Left lung (tissue), 10 donors: Measurements from ENCODE around the gene POLR2I. TPM values are rescaled to one million over a fixed set of nuclear protein-coding genes. Genes with fewer than 3 reads are reported as not detected.

Experiments used
- ATAC-seq: fragments of 200-7000 bp; cut with Tn5 transposase; one replicate; pipeline ENCODE4 v1.9.1; 2020; ENCODE audit warnings: moderate library complexity
- DNase-seq, 4 donors: peaks; one replicate each; pipeline ENCODE4 v3.0.0-alpha.2; 2013 to 2020
- H3K27ac ChIP-seq, 2 donors: fragments of 200-600 bp; sonication (generic) in 1 of 2; one replicate each; pipeline versions ENCODE4 v1.5.0 to v1.8.0; 2020 to 2021
- H3K27me3 ChIP-seq, 2 donors: fragments of 200-600 bp; sonication (generic) in 1 of 2; one replicate each; pipeline versions ENCODE4 v1.5.0 to v1.8.0; 2020 to 2021
- H3K36me3 ChIP-seq, 2 donors: fragments of 200-600 bp; sonication (generic) in 1 of 2; one replicate each; pipeline versions ENCODE4 v1.5.0 to v1.8.0; 2020 to 2021
- H3K4me1 ChIP-seq, 2 donors: fragments of 200-600 bp; one replicate each; pipeline ENCODE4 v1.8.0; 2021
- H3K4me3 ChIP-seq, 2 donors: fragments of 200-600 bp; sonication (generic) in 1 of 2; one replicate each; pipeline versions ENCODE4 v1.5.0 to v1.8.0; 2020 to 2021; ENCODE audit warnings: mild to moderate bottlenecking in 1 of 2
- H3K9me3 ChIP-seq, 2 donors: fragments of 200-600 bp; sonication (generic) in 1 of 2; one replicate each; pipeline versions ENCODE4 v1.5.0 to v1.8.0; 2020 to 2021
- CTCF ChIP-seq, 2 donors: fragments of 200-600 bp; sonication (generic) in 1 of 2; IDR thresholded peaks; one replicate each; pipeline versions ENCODE4 v1.5.0 to v1.8.0; 2021; ENCODE audit warnings: antibody characterized with exemption in 2 of 2
- intact Hi-C, 2 donors: fragments of 100-400 bp; cut with DNase I; formaldehyde crosslinking; loops; one replicate each; pipeline versions ENCODE4 v1.11.2 to v1.14.2; 2022
- polyA plus RNA-seq, 6 donors: library from polyadenylated mRNA; unstranded; fragments of 120-200 nt; gene quantifications; one replicate each; pipeline ENCODE4 v1.2.1, GENCODE V29; 2013; ENCODE audit not compliant: insufficient read length in 6 of 6
- total RNA-seq, 2 donors: library from RNA; stranded (reverse); fragmentation: NEBNext Ultra II Directional; extraction: Animal tissue kit (Norgen Biotek cat#: 25700); gene quantifications; one replicate each; pipeline ENCODE4 v1.2.1, GENCODE V29; 2021
- donor health status: DM: no; HTN: yes; CAD: no.
- donor health status: DM: no; HTN: no; CAD: no.

Gene POLR2I
- total and polyA plus RNA-seq, 8 donors = 35.8 to 52.4 (median 45.7) TPM

GRCh38 chr19:36106991-36107390, 7.7 kb downstream of the POLR2I start:
- no peaks in the 10 kb centered on the region for H3K9me3 ChIP-seq
- H3K4me1 ChIP-seq = no peaks in the 10 kb centered on the region
- peaks cover 0 to 62% of the 10 kb centered on the region in 2 donors for H3K36me3 ChIP-seq
- no peak for TF ChIP-seq CTCF (IDR thresholded peaks at IDR 0.05)
- no peaks in the 10 kb centered on the region for H3K27me3 ChIP-seq
- no peak overlapping the region for H3K4me3 ChIP-seq
- no peak for ATAC-seq
- no peak for DNase-seq
- no peak overlapping the region for H3K27ac ChIP-seq
- intact Hi-C loops = no loop called here

- TF ChIP-seq CTCF (IDR thresholded peaks at IDR 0.05) = no peak
- intact Hi-C loops = no loop called here
- no peak for DNase-seq
- Histone ChIP-seq H3K36me3 (peaks cover 0 to 62% of the 10 kb centered on the region in 2 donors), H3K27me3 (no peaks in the 10 kb centered on the region), H3K9me3 (no peaks in the 10 kb centered on the region), H3K4me1 (no peaks in the 10 kb centered on the region), H3K27ac (no peak overlapping the region), H3K4me3 (no peak overlapping the region)
- ATAC-seq = no peak
Observed at GRCh38 chr19:36106441-36106840, 8.2 kb downstream of the POLR2I start.

GRCh38 chr19:36103842-36104552, 10.7 kb downstream of the POLR2I start:
- intact Hi-C loops = no loop called here
- no peaks in the 10 kb centered on the region for H3K27me3 ChIP-seq
- H3K27ac ChIP-seq = no peak overlapping the region
- DNase-seq (no peak), ATAC-seq (no peak)
- H3K4me1 ChIP-seq = no peaks in the 10 kb centered on the region
- no peaks in the 10 kb centered on the region for H3K9me3 ChIP-seq
- peaks cover 0 to 67% of the 10 kb centered on the region in 2 donors for H3K36me3 ChIP-seq
- H3K4me3 ChIP-seq = no peak overlapping the region
- TF ChIP-seq CTCF (IDR thresholded peaks at IDR 0.05) = no peak

GRCh38 chr19:36103040-36103626, 11.5 kb downstream of the POLR2I start:
- no peak for ATAC-seq
- H3K36me3 ChIP-seq = peaks cover 0 to 67% of the 10 kb centered on the region in 2 donors
- no peaks in the 10 kb centered on the region for H3K9me3 ChIP-seq
- H3K4me1 ChIP-seq = no peaks in the 10 kb centered on the region
- no peaks in the 10 kb centered on the region for H3K27me3 ChIP-seq
- H3K27ac ChIP-seq = no peak overlapping the region
- intact Hi-C loops = no loop called here
- no peak for DNase-seq
- no peak for TF ChIP-seq CTCF (IDR thresholded peaks at IDR 0.05)
- no peak overlapping the region for H3K4me3 ChIP-seq

GRCh38 chr19:36101550-36102327, 12.9 kb downstream of the POLR2I start:
- intact Hi-C loops = no loop called here
- H3K9me3 ChIP-seq = no peaks in the 10 kb centered on the region
- no peak for TF ChIP-seq CTCF (IDR thresholded peaks at IDR 0.05)
- no peak overlapping the region for H3K27ac ChIP-seq
- H3K4me3 ChIP-seq = no peak overlapping the region
- no peak for ATAC-seq
- DNase-seq = no peak
- no peaks in the 10 kb centered on the region for H3K27me3 ChIP-seq
- peaks cover 0 to 69% of the 10 kb centered on the region in 2 donors for H3K36me3 ChIP-seq
- H3K4me1 ChIP-seq = no peaks in the 10 kb centered on the region
